ENCODE results near the gene MSMP. TPM values are rescaled to one million over a fixed set of nuclear protein-coding genes. Genes with fewer than 3 reads are reported as not detected.

The MSMP gene
- total and polyA plus RNA-seq, 10 of the 15 experiments (the other 5 are each of a cell fraction or from before 2014, with no cell fraction given): 0.33 to 2.4 (median 0.86) TPM; not detected in 4

- TF ChIP-seq, protein P1, sequence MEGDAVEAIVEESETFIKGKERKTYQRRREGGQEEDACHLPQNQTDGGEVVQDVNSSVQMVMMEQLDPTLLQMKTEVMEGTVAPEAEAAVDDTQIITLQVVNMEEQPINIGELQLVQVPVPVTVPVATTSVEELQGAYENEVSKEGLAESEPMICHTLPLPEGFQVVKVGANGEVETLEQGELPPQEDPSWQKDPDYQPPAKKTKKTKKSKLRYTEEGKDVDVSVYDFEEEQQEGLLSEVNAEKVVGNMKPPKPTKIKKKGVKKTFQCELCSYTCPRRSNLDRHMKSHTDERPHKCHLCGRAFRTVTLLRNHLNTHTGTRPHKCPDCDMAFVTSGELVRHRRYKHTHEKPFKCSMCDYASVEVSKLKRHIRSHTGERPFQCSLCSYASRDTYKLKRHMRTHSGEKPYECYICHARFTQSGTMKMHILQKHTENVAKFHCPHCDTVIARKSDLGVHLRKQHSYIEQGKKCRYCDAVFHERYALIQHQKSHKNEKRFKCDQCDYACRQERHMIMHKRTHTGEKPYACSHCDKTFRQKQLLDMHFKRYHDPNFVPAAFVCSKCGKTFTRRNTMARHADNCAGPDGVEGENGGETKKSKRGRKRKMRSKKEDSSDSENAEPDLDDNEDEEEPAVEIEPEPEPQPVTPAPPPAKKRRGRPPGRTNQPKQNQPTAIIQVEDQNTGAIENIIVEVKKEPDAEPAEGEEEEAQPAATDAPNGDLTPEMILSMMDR (IDR thresholded peaks at IDR 0.05 in 2 of 3, conservative IDR thresholded peaks at IDR 0.05 in 1 of 3; ENCODE audit: control insufficient read depth in 2 of 3, extremely low read depth in 1 of 3, insufficient read depth in 1 of 3, low read depth in 3 of 3, low read length in 3 of 3): peak in 2 of 3 experiments; percentile 6 to 24; a peak in 1 of 6 replicates
- TF ChIP-seq CEBPB (IDR thresholded peaks at IDR 0.05; ENCODE audit: borderline replicate concordance in 1 of 2, low read depth in 2 of 2, low read length in 2 of 2) (no peak), POU2F2 (IDR thresholded peaks at IDR 0.05; ENCODE audit: borderline replicate concordance, low read depth, low read length) (no peak), NBN (IDR thresholded peaks at IDR 0.05) (peak; percentile 27; the same call in 1 of the 2 replicates), ZNF217 (IDR thresholded peaks at IDR 0.05) (no peak), PML (IDR thresholded peaks at IDR 0.05; ENCODE audit: low read length) (no peak), HDAC6 (IDR thresholded peaks at IDR 0.05; ENCODE audit: unreplicated experiment) (no peak), JUND (IDR thresholded peaks at IDR 0.05; ENCODE audit: low read depth, low read length) (no peak), KAT2A (conservative IDR thresholded peaks at IDR 0.05; ENCODE audit: control insufficient read depth, low read depth, low read length) (no peak), SMARCA5 (IDR thresholded peaks at IDR 0.05) (no peak), ASH2L (IDR thresholded peaks at IDR 0.05; ENCODE audit: borderline replicate concordance, low read depth) (no peak), SUZ12 (IDR thresholded peaks at IDR 0.05; ENCODE audit: unreplicated experiment) (no peak), YY1 (IDR thresholded peaks at IDR 0.05; ENCODE audit: low read depth, low read length) (peak; percentile 83), MEF2B (IDR thresholded peaks at IDR 0.05; ENCODE audit: partially characterized antibody, poor library complexity, severe bottlenecking) (peak; percentile 11), FOXM1 (IDR thresholded peaks at IDR 0.05; ENCODE audit: low read depth, low read length) (no peak)
- TF ChIP-seq, protein P2, sequence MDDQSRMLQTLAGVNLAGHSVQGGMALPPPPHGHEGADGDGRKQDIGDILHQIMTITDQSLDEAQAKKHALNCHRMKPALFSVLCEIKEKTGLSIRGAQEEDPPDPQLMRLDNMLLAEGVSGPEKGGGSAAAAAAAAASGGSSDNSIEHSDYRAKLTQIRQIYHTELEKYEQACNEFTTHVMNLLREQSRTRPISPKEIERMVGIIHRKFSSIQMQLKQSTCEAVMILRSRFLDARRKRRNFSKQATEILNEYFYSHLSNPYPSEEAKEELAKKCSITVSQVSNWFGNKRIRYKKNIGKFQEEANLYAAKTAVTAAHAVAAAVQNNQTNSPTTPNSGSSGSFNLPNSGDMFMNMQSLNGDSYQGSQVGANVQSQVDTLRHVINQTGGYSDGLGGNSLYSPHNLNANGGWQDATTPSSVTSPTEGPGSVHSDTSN (IDR thresholded peaks at IDR 0.05; ENCODE audit: insufficient replicate concordance, low read depth, low read length): no peak
- TF ChIP-seq, protein P3, sequence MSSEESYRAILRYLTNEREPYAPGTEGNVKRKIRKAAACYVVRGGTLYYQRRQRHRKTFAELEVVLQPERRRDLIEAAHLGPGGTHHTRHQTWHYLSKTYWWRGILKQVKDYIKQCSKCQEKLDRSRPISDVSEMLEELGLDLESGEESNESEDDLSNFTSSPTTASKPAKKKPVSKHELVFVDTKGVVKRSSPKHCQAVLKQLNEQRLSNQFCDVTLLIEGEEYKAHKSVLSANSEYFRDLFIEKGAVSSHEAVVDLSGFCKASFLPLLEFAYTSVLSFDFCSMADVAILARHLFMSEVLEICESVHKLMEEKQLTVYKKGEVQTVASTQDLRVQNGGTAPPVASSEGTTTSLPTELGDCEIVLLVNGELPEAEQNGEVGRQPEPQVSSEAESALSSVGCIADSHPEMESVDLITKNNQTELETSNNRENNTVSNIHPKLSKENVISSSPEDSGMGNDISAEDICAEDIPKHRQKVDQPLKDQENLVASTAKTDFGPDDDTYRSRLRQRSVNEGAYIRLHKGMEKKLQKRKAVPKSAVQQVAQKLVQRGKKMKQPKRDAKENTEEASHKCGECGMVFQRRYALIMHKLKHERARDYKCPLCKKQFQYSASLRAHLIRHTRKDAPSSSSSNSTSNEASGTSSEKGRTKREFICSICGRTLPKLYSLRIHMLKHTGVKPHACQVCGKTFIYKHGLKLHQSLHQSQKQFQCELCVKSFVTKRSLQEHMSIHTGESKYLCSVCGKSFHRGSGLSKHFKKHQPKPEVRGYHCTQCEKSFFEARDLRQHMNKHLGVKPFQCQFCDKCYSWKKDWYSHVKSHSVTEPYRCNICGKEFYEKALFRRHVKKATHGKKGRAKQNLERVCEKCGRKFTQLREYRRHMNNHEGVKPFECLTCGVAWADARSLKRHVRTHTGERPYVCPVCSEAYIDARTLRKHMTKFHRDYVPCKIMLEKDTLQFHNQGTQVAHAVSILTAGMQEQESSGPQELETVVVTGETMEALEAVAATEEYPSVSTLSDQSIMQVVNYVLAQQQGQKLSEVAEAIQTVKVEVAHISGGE (CRISPR knock-in tag; IDR thresholded peaks at IDR 0.05): no peak
These were observed 4.4 kb downstream of the MSMP start (continued) for GRCh38 chr9:35749515-35750255.

All from GM12878 (cell line).